ACC112 (cell line): Measurements from ENCODE around the gene FGD4.

Source experiments
- H2AFZ ChIP-seq: fragments of 200-600 bp; sonication (generic); one replicate; pipeline ENCODE4 v1.6.0; 2017; ENCODE audit warnings: antibody characterized with exemption, low read length; ENCODE audit not compliant: unreplicated experiment
- H3K27ac ChIP-seq: fragments of 200-600 bp; sonication (generic); 2 replicates; pipeline ENCODE4 v1.5.1; 2014; ENCODE audit warnings: low read depth, mild to moderate bottlenecking, antibody characterized with exemption, low read length, moderate library complexity
- H3K27me3 ChIP-seq: fragments of 200-600 bp; sonication (generic); 2 replicates; pipeline ENCODE4 v1.6.1; 2014; ENCODE audit warnings: mild to moderate bottlenecking, antibody characterized with exemption, low read length, moderate library complexity, mixed read lengths; ENCODE audit not compliant: insufficient read depth
- H3K36me3 ChIP-seq: fragments of 200-600 bp; sonication (generic); 2 replicates; pipeline ENCODE4 v1.6.1; 2016; ENCODE audit warnings: mild to moderate bottlenecking, antibody characterized with exemption, low read length, moderate library complexity, mixed read lengths; ENCODE audit not compliant: insufficient read depth
- H3K4me1 ChIP-seq: fragments of 200-600 bp; sonication (generic); one replicate; pipeline ENCODE4 v1.6.1; 2016; ENCODE audit warnings: low read length, mixed read lengths; ENCODE audit not compliant: insufficient read depth, unreplicated experiment, control insufficient read depth
- H3K4me3 ChIP-seq: fragments of 200-600 bp; sonication (generic); 2 replicates; pipeline ENCODE4 v1.5.1; 2014; ENCODE audit warnings: mild to moderate bottlenecking, low read depth, low read length
- H3K79me2 ChIP-seq: fragments of 200-600 bp; sonication (generic); one replicate; pipeline ENCODE4 v1.6.0; 2016; ENCODE audit warnings: low read length; ENCODE audit not compliant: control insufficient read depth, unreplicated experiment, insufficient read depth

The FGD4 gene

GRCh38 chr12:32536000-32536345 lies 136.6 kb downstream of the FGD4 start:
- H2AFZ ChIP-seq: no peak overlapping the region
- H3K4me3 ChIP-seq: peak overlapping the region; percentile 78
- H3K36me3 ChIP-seq: no peaks in the 10 kb centered on the region
- peaks cover 36% of the 10 kb centered on the region for H3K4me1 ChIP-seq
- H3K27ac ChIP-seq: peak overlapping the region; percentile 94
- H3K27me3 ChIP-seq: no peaks in the 10 kb centered on the region
- peaks cover 59% of the 10 kb centered on the region for H3K79me2 ChIP-seq

DNA sequence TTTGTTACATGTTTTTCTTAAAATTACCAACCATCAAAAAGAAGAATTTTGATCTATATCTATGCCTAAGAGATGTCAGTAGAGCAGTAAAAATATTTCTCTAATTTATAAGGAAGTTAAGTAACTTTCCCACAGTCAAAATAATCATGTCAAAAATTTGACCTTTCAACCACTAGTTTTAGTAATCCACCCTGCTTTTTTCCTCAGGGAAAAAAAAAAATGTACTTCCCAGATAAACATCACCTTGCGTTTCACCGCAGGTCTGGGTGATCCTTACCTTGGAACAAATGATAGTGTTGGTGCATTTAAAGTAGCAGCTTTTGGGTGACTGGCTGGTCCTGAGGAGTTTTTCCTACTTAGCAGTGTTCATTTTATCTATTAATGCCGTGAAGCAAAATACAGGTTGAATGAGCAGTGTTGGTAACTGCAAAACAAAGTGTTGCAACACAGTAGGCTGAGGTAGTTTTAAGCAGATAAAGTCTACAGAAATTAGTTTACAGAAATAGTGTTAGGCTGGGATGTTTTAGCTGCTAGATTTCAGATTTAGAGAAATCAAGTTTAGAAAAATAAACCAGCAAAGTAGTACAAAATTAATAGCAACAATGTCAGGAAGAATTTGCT lies 142.5 kb downstream of the FGD4 start:
- no peaks in the 10 kb centered on the region for H3K27me3 ChIP-seq
- H3K4me1 ChIP-seq: peaks cover 47% of the 10 kb centered on the region
- no peak overlapping the region for H2AFZ ChIP-seq
- peaks cover 4% of the 10 kb centered on the region; the same call in 1 of the 2 replicates for H3K36me3 ChIP-seq
- peak overlapping the region; percentile 23 for H3K4me3 ChIP-seq
- H3K79me2 ChIP-seq: peaks cover 92% of the 10 kb centered on the region
- peak overlapping the region; percentile 46 for H3K27ac ChIP-seq

GRCh38 chr12:32542428-32543229 lies 143.3 kb downstream of the FGD4 start:
- H3K79me2 ChIP-seq: peaks cover 91% of the 10 kb centered on the region
- H3K4me1 ChIP-seq: peaks cover 50% of the 10 kb centered on the region
- H3K27ac ChIP-seq: peak overlapping the region; percentile 46
- no peak overlapping the region for H2AFZ ChIP-seq
- H3K4me3 ChIP-seq: peak overlapping the region; percentile 23
- H3K36me3 ChIP-seq: peaks cover 4% of the 10 kb centered on the region; the same call in 1 of the 2 replicates
- H3K27me3 ChIP-seq: no peaks in the 10 kb centered on the region

DNA sequence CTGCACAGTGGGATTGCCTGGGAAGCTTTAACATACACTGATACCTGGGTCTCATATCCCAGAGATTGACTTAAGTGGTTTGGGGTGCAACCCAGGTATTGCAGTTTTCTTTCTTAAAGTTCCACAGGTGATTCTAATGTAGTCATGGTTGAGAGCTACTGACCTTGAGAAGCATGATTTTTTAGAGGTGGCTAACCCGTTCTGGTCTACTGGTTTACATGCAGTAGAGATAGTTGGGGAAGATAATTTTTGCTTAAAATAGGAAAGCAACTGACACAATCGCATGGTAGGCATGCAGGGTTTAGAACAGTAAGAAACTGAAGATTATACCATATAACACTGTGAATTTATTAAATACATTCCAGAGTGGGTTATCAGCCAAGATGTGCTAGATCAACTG lies 145.5 kb downstream of the FGD4 start:
- Histone ChIP-seq H2AFZ (no peak overlapping the region), H3K27me3 (no peaks in the 10 kb centered on the region), H3K36me3 (peaks cover 4% of the 10 kb centered on the region; the same call in 1 of the 2 replicates), H3K4me3 (no peak overlapping the region), H3K4me1 (peaks cover 66% of the 10 kb centered on the region), H3K27ac (no peak overlapping the region), H3K79me2 (peaks cover 92% of the 10 kb centered on the region)

GRCh38 chr12:32545413-32545980 lies 146.1 kb downstream of the FGD4 start:
- Histone ChIP-seq H3K4me3 (no peak overlapping the region), H2AFZ (no peak overlapping the region), H3K79me2 (peaks cover 92% of the 10 kb centered on the region), H3K27ac (no peak overlapping the region), H3K4me1 (peaks cover 65% of the 10 kb centered on the region), H3K27me3 (no peaks in the 10 kb centered on the region), H3K36me3 (peaks cover 4% of the 10 kb centered on the region; the same call in 1 of the 2 replicates)

DNA sequence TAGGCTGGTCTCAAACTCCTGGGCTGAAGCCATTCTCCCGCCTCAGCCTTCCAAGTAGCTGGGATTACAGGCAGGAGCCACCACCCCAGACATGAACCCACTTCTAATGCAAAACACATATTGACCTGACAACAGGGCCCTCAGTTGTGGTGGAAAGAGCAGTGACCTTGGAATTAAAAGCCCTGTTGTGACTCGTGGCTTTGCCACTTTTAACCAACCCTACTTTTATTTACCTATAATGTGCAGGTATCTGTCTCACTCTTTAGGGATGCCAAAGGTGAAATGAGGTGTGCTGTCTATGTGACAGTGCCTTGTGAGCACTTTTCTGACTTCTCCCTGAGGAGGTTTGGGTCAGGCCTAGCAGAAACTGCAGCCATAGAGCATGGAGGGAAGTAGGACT lies 146.9 kb downstream of the FGD4 start:
- no peak overlapping the region for H2AFZ ChIP-seq
- H3K36me3 ChIP-seq: peaks cover 4% of the 10 kb centered on the region; the same call in 1 of the 2 replicates
- H3K4me1 ChIP-seq: peaks cover 57% of the 10 kb centered on the region
- no peaks in the 10 kb centered on the region for H3K27me3 ChIP-seq
- H3K27ac ChIP-seq: no peak overlapping the region
- no peak overlapping the region for H3K4me3 ChIP-seq
- peaks cover 92% of the 10 kb centered on the region for H3K79me2 ChIP-seq

GRCh38 chr12:32548691-32549281 lies 149.4 kb downstream of the FGD4 start:
- no peaks in the 10 kb centered on the region for H3K27me3 ChIP-seq

GRCh38 chr12:32549675-32550079 lies 150.3 kb downstream of the FGD4 start:
- H3K79me2 ChIP-seq: peaks cover 91% of the 10 kb centered on the region
- no peak overlapping the region for H2AFZ ChIP-seq
- peaks cover 10% of the 10 kb centered on the region; the same call in 1 of the 2 replicates for H3K36me3 ChIP-seq
- peaks cover 42% of the 10 kb centered on the region for H3K4me1 ChIP-seq
- no peaks in the 10 kb centered on the region for H3K27me3 ChIP-seq
- peak overlapping the region; percentile 55 for H3K4me3 ChIP-seq
- H3K27ac ChIP-seq: peak overlapping the region; percentile 41

More at GRCh38 chr12:32548691-32549281, 149.4 kb downstream of the FGD4 start:
- Histone ChIP-seq H2AFZ (peak overlapping the region; percentile 3), H3K36me3 (peaks cover 6% of the 10 kb centered on the region; the same call in 1 of the 2 replicates), H3K4me1 (peaks cover 42% of the 10 kb centered on the region), H3K27ac (peak overlapping the region; percentile 41), H3K4me3 (peak overlapping the region; percentile 55; the same call in 1 of the 2 replicates), H3K79me2 (peaks cover 92% of the 10 kb centered on the region)

- Histone ChIP-seq H3K27ac (no peak overlapping the region), H3K4me3 (no peak overlapping the region), H3K4me1 (peaks cover 33% of the 10 kb centered on the region), H3K36me3 (peaks cover 10% of the 10 kb centered on the region; the same call in 1 of the 2 replicates), H2AFZ (no peak overlapping the region), H3K79me2 (peaks cover 90% of the 10 kb centered on the region), H3K27me3 (no peaks in the 10 kb centered on the region)
Measured at GRCh38 chr12:32551058-32551457, 151.7 kb downstream of the FGD4 start.

DNA sequence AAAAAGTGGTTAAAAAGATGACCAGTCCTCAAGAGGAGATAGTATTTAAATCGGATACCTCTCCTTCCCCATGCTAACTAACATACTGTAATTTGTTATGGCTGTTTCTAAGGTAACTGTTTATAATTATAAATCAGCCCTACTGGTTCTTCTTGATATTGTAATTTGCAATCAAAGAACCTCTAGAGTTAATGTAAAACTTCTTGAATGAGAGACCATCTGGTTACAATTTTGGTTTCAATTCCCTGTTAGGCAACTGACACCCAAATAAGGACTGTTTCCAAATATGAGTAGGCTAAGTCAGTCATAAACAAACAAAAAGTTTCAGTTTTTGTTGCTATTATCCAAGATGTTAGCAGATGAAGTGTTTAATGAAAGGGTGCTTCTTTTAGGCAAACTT lies 159.5 kb downstream of the FGD4 start:
- Histone ChIP-seq H3K27ac (peak overlapping the region; percentile 75), H3K4me1 (peaks cover 32% of the 10 kb centered on the region), H2AFZ (no peak overlapping the region), H3K27me3 (no peaks in the 10 kb centered on the region), H3K4me3 (peak overlapping the region; percentile 58), H3K36me3 (0 out of 2 replicates have a peak, but pooled peaks cover 2% of the 10 kb centered on the region), H3K79me2 (peaks cover 69% of the 10 kb centered on the region)
